AG04450 (cell line): ENCODE measurements around the gene PPFIBP2. TPM values are rescaled to one million over a fixed set of nuclear protein-coding genes. Genes with fewer than 3 reads are reported as not detected.

ENCODE experiments used
- CTCF ChIA-PET: fragments of 300-600, 350-600 bp; formaldehyde crosslinking; extraction: SDS; loops from one replicate; lab custom pipeline; 2022; ENCODE audit warnings: antibody characterized with exemption, inconsistent platforms; lab: Charles Lee
- POLR2A ChIA-PET: fragments of 350-600 bp; formaldehyde crosslinking; extraction: SDS; loops from one replicate; lab custom pipeline; 2021; ENCODE audit warnings: antibody characterized with exemption, inconsistent platforms; lab: Yijun Ruan, JAX
- DNase-seq: peaks from one replicate; pipeline ENCODE4 v3.0.0-alpha.2; 2011; ENCODE audit warnings: low read depth, low spot score
- H3K27ac ChIP-seq: one replicate; pipeline ENCODE4 v1.5.1; 2012; ENCODE audit warnings: low read depth, low read length, control low read depth
- H3K27me3 ChIP-seq: one replicate; pipeline ENCODE4 v1.6.0; 2012; ENCODE audit warnings: low read length; ENCODE audit not compliant: control insufficient read depth, insufficient read depth
- H3K4me3 ChIP-seq: 2 replicates; pipeline ENCODE4 v1.5.1; 2011; ENCODE audit warnings: mild to moderate bottlenecking, low read depth, low read length, control low read depth
- H3K9me3 ChIP-seq: 2 replicates; pipeline ENCODE4 v1.5.1; 2012; ENCODE audit warnings: low read length; ENCODE audit not compliant: control insufficient read depth, insufficient read depth
- polyA plus RNA-seq: library from polyadenylated mRNA; depleted of rRNA; stranded (reverse); fragments of >200 nt; gene quantifications from 2 replicates; pipeline ENCODE4 v1.2.3, GENCODE V29; 2011
- TF ChIP-seq, protein P1 (sequence below): IDR thresholded peaks from 2 replicates; pipeline ENCODE4 v1.5.1; 2011; ENCODE audit warnings: low read depth, low read length, control low read depth, inconsistent platforms

The PPFIBP2 gene
- polyA plus RNA-seq, 1 experiment, result 4.1 TPM

GRCh38 chr11:7506243-7506642 is 7.6 kb upstream of the PPFIBP2 start:
- no peaks in the 10 kb centered on the region for H3K9me3 ChIP-seq
- no peak overlapping the region for H3K4me3 ChIP-seq
- H3K27me3 ChIP-seq, result peaks cover 5% of the 10 kb centered on the region
- ChIA-PET CTCF (no interaction called here), POLR2A (no interaction called here)
- H3K27ac ChIP-seq, result no peak overlapping the region
- DNase-seq, result no peak
- TF ChIP-seq, protein P1, sequence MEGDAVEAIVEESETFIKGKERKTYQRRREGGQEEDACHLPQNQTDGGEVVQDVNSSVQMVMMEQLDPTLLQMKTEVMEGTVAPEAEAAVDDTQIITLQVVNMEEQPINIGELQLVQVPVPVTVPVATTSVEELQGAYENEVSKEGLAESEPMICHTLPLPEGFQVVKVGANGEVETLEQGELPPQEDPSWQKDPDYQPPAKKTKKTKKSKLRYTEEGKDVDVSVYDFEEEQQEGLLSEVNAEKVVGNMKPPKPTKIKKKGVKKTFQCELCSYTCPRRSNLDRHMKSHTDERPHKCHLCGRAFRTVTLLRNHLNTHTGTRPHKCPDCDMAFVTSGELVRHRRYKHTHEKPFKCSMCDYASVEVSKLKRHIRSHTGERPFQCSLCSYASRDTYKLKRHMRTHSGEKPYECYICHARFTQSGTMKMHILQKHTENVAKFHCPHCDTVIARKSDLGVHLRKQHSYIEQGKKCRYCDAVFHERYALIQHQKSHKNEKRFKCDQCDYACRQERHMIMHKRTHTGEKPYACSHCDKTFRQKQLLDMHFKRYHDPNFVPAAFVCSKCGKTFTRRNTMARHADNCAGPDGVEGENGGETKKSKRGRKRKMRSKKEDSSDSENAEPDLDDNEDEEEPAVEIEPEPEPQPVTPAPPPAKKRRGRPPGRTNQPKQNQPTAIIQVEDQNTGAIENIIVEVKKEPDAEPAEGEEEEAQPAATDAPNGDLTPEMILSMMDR, result no peak

DNA sequence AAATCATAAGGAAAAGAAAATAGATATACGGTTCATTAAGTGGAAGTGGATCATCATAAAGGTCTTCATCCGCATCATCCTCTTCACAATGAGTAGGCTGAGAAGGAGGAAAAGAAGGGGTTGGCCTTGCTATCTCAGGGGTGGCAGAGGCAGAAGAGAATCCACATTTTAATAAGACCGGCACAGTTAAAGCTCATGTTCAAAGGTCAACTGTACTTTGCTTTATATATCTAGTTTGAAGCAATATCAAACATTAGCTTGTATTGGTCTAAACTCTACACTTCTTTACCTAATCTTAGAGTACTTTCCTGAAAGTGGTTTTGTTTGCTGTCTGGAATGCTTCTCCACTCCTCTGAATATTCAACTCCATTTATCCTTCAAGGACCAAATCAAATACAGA is 5.7 kb upstream of the PPFIBP2 start:
- TF ChIP-seq, protein P1, result no peak
- Histone ChIP-seq H3K9me3 (no peaks in the 10 kb centered on the region), H3K27ac (no peak overlapping the region), H3K4me3 (no peak overlapping the region), H3K27me3 (peaks cover 7% of the 10 kb centered on the region)
- no peak for DNase-seq
- POLR2A ChIA-PET, result no interaction called here
- CTCF ChIA-PET, result no interaction called here

- CTCF ChIA-PET, result interaction anchor here (0.8 to 1.3 kb wide), 4 partner anchors 62 to 182 kb away, joined by 3 to 4 read pairs (median 4); no protein-coding TSS in a partner anchor
- no peak overlapping the region for H3K4me3 ChIP-seq
- peaks cover 16% of the 10 kb centered on the region for H3K27me3 ChIP-seq
- TF ChIP-seq, protein P1, result no peak
- no peak overlapping the region for H3K27ac ChIP-seq
- DNase-seq, result no peak
- H3K9me3 ChIP-seq, result peaks cover 6% of the 10 kb centered on the region; the same call in 1 of the 2 replicates
- POLR2A ChIA-PET, result no interaction called here
Measured at GRCh38 chr11:7509966-7510365, 3.8 kb upstream of the PPFIBP2 start.

- Histone ChIP-seq H3K9me3 (peaks cover 6% of the 10 kb centered on the region; the same call in 1 of the 2 replicates), H3K27ac (no peak overlapping the region), H3K4me3 (no peak overlapping the region), H3K27me3 (peaks cover 26% of the 10 kb centered on the region)
- TF ChIP-seq, protein P1, result no peak
- DNase-seq, result no peak
- ChIA-PET POLR2A (no interaction called here), CTCF (interaction anchor here (1.1 kb wide), 1 partner anchor 146 kb away, joined by 4 read pairs; no protein-coding TSS in a partner anchor)
Measured at GRCh38 chr11:7511401-7511800, 2.4 kb upstream of the PPFIBP2 start.

- DNase-seq, result no peak
- no peak overlapping the region for H3K27ac ChIP-seq
- TF ChIP-seq, protein P1, result no peak
- peak overlapping the region; percentile 69 for H3K4me3 ChIP-seq
- ChIA-PET POLR2A (no interaction called here), CTCF (interaction anchor here (0.7 to 2.0 kb wide), 14 partner anchors 11 to 401 kb away, joined by 3 to 9 read pairs (median 4); no protein-coding TSS in a partner anchor)
- peaks cover 6% of the 10 kb centered on the region; the same call in 1 of the 2 replicates for H3K9me3 ChIP-seq
- H3K27me3 ChIP-seq, result peaks cover 26% of the 10 kb centered on the region
Measured at GRCh38 chr11:7512525-7513233, 1.1 kb upstream of the PPFIBP2 start.
